Prostate gland (tissue), 2 donors: Measurements from ENCODE around the gene SLC9C2.

Experiments
- CTCF ChIP-seq, 4 experiments: fragments of 200-600 bp in 2 of 4; fragments of 450-650 bp in 2 of 4; sonication (generic) in 2 of 4; IDR thresholded peaks; 1 replicate in 3 of 4; 2 replicates in 1 of 4; pipeline ENCODE4 v1.5.1; 2016 to 2019; ENCODE audit warnings: antibody characterized with exemption in 4 of 4, mild to moderate bottlenecking in 2 of 4, moderate library complexity in 2 of 4
- POLR2A ChIP-seq: fragments of 450-650 bp; IDR thresholded peaks from one replicate; pipeline ENCODE4 v1.6.1; 2016; ENCODE audit warnings: antibody characterized with exemption, mild to moderate bottlenecking
- POLR2AphosphoS5 ChIP-seq: sonication (generic); formaldehyde crosslinking; IDR thresholded peaks from one replicate; pipeline ENCODE4 v1.6.1; 2017; ENCODE audit warnings: antibody characterized with exemption

- no peak for TF ChIP-seq CTCF (IDR thresholded peaks at IDR 0.05)
- no peak for TF ChIP-seq POLR2A
- TF ChIP-seq POLR2AphosphoS5 = no peak
These were observed 103.1 kb downstream of the SLC9C2 start for GRCh38 chr1:173499729-173500128.
